Measurements from ENCODE around the gene ILDR1. TPM values are rescaled to one million over a fixed set of nuclear protein-coding genes. Genes with fewer than 3 reads are reported as not detected.

Gene ILDR1
- total and polyA plus RNA-seq, 2 of the 4 experiments (the other 2 are of a cell fraction): not detected

DNA sequence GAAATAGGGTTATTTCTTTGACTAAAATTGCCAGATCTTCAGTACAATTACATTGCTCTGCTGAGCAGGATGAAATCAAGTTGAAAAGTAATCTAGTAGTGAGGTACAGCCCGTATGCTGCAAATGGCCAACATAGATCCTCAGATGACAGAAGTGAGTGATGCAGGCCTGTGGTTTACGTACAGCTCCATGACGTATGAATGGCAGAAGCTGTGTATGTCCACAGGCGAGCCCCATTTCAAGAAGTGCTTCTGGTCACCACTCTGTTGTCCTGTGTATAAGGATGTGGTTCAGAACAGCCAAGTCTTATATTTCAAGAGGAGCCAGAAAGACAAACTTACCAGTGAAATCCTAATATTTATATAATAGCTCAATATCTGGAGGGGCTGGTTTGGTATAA is 42.3 kb upstream of the ILDR1 start:
- H3K4me1 ChIP-seq (ENCODE audit: control insufficient read depth, insufficient read depth, low read length): no peaks in the 10 kb centered on the region
- no peak overlapping the region for H3K56ac ChIP-seq (ENCODE audit: extremely low read depth, insufficient read depth, low read length)
- no TSS peak for BruUV-seq (replicated peaks)
- H2BK120ac ChIP-seq (ENCODE audit: low read depth, low read length): no peak overlapping the region
- no peaks in the 10 kb centered on the region for H3K27me3 ChIP-seq (ENCODE audit: control insufficient read depth, insufficient read depth, low read length)
- no peak overlapping the region for H3K4ac ChIP-seq (ENCODE audit: low read depth, low read length)
- H2AFZ ChIP-seq (replicated peaks; ENCODE audit: low read length, poor library complexity): no peak overlapping the region
- ChIA-PET POLR2A (ENCODE audit: unreplicated experiment) (no interaction called here), CTCF (interaction anchor here (0.5 to 1.4 kb wide), 2 partner anchors 10 to 298 kb away, joined by 3 read pairs; partner anchors contain the start of gene CD86)
- H3K23ac ChIP-seq (ENCODE audit: low read depth, low read length): no peak overlapping the region
- no peak overlapping the region for H3K9ac ChIP-seq (ENCODE audit: low read depth, low read length)
- no peak overlapping the region for H3K18ac ChIP-seq (ENCODE audit: low read depth, low read length)
- H2BK15ac ChIP-seq (ENCODE audit: low read depth, low read length): no peak overlapping the region
- no peaks in the 10 kb centered on the region for H3K9me3 ChIP-seq (ENCODE audit: control insufficient read depth, insufficient read depth, low read length)
- H3K9me1 ChIP-seq (ENCODE audit: insufficient read depth, low read length): no peaks in the 10 kb centered on the region
- in situ Hi-C loops (cut with MboI; ENCODE audit: low sequenced_read_pairs): no loop called here
- no peak overlapping the region for H2BK5ac ChIP-seq (ENCODE audit: low read depth, low read length, poor library complexity, severe bottlenecking)
- H2AK5ac ChIP-seq (ENCODE audit: low read depth, low read length): no peak overlapping the region
- H3K79me1 ChIP-seq (ENCODE audit: low read depth in 1 of 2, low read length in 2 of 2): no peaks in the 10 kb centered on the region
- H3K27ac ChIP-seq (ENCODE audit: insufficient read depth, low read length): no peak overlapping the region
- TF ChIP-seq, protein P1, sequence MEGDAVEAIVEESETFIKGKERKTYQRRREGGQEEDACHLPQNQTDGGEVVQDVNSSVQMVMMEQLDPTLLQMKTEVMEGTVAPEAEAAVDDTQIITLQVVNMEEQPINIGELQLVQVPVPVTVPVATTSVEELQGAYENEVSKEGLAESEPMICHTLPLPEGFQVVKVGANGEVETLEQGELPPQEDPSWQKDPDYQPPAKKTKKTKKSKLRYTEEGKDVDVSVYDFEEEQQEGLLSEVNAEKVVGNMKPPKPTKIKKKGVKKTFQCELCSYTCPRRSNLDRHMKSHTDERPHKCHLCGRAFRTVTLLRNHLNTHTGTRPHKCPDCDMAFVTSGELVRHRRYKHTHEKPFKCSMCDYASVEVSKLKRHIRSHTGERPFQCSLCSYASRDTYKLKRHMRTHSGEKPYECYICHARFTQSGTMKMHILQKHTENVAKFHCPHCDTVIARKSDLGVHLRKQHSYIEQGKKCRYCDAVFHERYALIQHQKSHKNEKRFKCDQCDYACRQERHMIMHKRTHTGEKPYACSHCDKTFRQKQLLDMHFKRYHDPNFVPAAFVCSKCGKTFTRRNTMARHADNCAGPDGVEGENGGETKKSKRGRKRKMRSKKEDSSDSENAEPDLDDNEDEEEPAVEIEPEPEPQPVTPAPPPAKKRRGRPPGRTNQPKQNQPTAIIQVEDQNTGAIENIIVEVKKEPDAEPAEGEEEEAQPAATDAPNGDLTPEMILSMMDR (conservative IDR thresholded peaks at IDR 0.05; ENCODE audit: low read depth, low read length): no peak
- no CpG with 5 or more reads among the region's 4 CpGs for WGBS, 2 experiments (ENCODE audit: extremely low coverage in 2 of 2, insufficient read length in 1 of 2)
- ATAC-seq (ENCODE audit: low read depth) (no peak), DNase-seq (no peak)
- no peak overlapping the region for H3K4me2 ChIP-seq (ENCODE audit: low read depth, low read length)
- H3K14ac ChIP-seq (replicated peaks; ENCODE audit: low read depth, low read length): no peak overlapping the region
- no peak overlapping the region for H3K4me3 ChIP-seq (ENCODE audit: insufficient read depth, low read depth, low read length)
- H4K8ac ChIP-seq (ENCODE audit: low read depth in 2 of 2, low read length in 2 of 2): no peak overlapping the region
- no peak overlapping the region for H2BK20ac ChIP-seq (ENCODE audit: low read depth, low read length)
- H4K91ac ChIP-seq (ENCODE audit: insufficient read depth, low read depth, low read length): no peak overlapping the region
- dilution Hi-C loops (cut with HindIII; ENCODE audit: low sequenced_read_pairs, unreplicated experiment): no loop called here
- H4K5ac ChIP-seq (ENCODE audit: low read depth, low read length): no peak overlapping the region
- intact Hi-C loops (cut with micrococcal nuclease): no loop called here
- no peaks in the 10 kb centered on the region for H4K20me1 ChIP-seq (ENCODE audit: insufficient read depth, low read length)
- H3K36me3 ChIP-seq (ENCODE audit: control insufficient read depth, insufficient read depth, low read length): no peaks in the 10 kb centered on the region
- H2AK9ac ChIP-seq (replicated peaks; ENCODE audit: low read depth, low read length, poor library complexity): no peak overlapping the region
